HG03280 (cell line): Measurements from ENCODE around the gene GRIK4.

Source experiments
- ATAC-seq: cut with Tn5 transposase; IDR thresholded peaks from one replicate; pipeline ENCODE4 v1.9.1; 2021; ENCODE audit warnings: mild to moderate bottlenecking, moderate library complexity; ENCODE audit not compliant: unreplicated experiment

Gene GRIK4

DNA sequence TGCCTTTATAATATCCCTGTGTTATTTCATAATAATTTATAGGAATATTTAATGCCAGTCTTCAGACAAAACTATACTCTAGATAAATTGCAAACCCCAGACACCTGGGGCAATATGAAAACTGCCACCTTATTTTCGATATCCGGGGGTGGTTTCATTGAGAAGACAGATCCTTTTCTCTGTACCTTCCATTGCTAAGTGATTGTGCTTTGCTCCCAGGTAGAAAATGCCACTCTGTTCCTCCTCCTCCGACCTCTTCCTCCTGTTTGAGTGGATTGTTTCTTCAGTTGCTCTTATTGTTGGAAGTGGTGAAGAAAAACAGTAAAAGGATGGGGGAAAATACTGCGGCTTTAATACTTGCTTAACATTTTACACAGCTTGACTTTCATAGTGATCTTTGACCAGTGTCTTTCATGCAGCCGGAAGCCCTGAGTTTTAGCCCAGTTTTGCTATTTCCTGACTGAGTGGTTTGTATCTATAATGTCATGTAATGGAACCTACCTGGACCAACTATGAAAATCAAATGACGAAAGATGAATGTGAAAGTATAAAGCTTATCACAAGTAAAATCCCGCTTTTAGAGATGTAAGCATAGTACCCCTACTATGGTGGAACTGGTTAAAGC, 5.6 kb upstream of the GRIK4 start:
- no peak for ATAC-seq

DNA sequence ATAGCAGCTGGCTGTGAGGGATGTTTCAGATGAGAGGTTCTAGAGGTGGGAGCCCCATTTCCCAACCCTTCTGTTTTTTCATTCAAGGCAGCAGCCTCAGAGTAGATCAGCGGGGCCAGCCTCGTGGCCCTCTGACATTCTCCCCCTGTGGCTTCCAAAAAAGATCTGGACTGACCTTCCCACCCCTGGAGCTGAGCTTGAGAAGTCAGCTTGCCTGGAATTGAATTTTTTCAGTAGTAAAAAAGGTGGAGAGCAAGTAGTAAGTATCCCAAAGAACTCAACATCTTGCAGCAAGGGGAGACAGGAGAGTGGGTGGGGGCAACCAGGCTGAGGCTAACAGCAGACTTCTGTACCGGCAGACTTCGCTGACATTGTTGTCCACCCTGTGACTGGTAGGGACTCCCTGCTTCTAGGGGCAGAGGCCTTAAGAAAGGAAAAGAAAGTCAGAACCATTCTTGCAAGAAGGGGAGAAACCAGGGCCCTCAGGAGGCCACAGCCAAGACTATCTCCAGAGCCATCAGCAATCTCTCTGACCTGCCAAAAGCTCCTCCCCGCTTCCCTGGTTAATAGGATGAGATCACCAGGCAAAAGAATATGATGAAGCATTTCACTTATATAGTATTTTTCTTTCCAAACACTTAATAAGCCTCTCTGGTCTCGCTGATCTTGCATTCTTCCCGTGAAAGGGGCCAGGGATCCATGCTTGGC, 2.0 kb upstream of the GRIK4 start:
- no peak for ATAC-seq

DNA sequence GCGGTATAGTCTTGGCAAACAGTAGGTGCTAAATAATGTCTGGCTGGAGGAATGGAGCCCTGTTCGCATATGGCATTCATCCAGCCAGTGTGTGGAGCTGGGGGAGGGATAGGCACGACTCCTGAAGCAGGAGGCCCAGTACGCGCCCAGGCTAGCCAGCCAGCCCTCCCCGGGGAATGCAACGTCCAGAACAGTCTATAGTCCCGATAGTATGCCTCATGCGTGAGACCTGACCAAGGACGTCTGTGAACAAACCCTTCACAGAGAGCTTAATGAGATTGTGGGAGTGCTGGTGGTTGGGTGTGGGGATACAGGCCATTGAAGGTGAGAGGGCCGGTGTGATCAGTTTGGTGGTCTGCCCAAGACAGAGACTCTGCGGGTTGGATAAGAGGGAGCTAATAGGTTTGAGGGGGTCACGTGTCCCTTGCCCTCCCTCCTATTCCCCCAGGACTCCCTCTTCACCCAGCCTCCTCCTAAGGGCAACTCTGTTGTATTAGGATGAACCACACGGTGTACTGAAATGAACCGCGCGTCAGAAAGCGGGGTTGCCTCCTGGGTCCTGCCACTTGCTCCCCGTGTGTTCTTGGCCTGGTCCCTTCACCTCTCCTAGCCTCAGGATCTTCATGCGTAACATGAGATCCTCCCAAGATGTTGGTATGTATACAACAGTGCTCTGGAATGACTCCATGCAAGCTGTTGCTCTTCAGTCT, 987 bp upstream of the GRIK4 start:
- no peak for ATAC-seq

DNA sequence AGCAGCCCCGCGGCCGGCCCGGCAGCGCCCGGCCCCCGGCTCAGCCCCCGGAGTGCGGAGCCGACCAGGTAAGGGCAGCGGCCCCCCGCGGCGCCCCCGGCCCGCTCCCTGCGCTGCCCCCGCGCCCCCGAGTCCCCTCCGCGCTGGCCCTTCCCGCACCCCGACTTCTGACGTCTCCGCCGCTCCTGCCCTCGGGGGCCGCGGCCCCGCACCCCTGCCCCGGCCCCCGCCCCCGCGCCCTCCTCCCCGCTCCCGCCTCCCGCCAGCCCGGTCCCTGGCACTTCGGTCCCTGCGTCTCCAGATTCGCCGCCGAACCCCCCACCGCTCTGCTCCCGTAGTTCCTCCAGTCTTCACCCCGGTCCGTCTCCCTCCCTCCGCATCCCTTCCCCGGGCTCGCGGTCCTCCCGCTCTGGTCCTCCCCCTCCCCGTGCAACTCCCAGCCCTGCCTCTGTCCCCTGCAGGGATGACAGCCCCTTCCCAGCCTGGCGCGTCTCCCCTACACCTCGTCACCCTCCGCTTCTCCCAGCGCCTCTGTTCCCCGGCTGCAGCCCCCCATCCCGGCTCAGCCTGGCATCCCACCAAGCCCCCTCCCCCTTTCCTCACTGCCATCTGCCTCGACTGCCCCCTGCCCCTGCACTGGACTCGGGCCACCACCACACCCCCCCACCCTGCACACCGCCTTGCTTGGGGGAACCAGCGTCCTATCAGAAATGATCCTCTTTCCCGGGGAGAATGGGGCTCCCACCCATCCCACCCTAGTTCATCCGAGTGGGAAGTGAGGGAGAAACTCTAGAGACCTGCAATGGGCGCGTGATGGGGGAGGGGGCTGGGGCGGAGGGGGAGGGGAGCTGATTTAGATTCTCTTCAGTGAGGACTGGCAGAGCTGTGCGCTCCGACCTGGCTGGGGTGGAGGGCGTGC, 531 bp downstream of the GRIK4 start:
- ATAC-seq: no peak

DNA sequence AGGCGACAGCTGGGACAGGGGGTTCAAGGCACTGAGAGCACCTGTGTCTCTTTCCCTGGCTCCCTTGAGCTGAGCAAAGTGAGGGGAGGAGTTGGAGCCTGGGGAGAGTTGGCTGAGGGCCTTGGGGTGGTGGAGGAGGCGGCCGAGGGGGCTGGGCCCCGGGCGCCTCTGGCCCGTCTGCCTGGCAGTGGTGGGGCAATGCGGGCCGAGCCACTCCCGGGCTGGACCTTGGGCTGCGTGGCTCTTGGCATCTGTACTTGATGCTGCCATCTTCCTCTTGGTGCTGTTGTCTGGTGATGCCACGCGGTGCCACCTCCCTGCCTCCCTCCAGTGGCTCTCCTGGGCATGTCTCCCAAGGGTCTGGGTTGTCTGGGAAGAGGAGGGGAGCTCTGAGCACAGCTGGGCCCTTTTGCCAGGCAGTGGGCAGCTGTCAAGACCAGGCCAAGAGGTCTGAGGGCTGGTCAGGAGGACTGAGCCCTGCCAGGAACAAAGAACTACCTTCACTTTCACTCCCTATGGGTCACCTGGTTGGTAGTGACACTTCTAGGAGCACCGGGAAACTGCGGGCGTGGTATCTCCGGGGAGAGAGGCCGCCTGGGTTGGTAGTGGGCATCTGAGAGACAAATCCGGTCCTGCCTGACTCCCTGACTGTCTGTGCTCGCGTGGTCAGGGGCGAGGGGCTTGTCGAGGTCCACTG, 1.3 kb downstream of the GRIK4 start:
- no peak for ATAC-seq

DNA sequence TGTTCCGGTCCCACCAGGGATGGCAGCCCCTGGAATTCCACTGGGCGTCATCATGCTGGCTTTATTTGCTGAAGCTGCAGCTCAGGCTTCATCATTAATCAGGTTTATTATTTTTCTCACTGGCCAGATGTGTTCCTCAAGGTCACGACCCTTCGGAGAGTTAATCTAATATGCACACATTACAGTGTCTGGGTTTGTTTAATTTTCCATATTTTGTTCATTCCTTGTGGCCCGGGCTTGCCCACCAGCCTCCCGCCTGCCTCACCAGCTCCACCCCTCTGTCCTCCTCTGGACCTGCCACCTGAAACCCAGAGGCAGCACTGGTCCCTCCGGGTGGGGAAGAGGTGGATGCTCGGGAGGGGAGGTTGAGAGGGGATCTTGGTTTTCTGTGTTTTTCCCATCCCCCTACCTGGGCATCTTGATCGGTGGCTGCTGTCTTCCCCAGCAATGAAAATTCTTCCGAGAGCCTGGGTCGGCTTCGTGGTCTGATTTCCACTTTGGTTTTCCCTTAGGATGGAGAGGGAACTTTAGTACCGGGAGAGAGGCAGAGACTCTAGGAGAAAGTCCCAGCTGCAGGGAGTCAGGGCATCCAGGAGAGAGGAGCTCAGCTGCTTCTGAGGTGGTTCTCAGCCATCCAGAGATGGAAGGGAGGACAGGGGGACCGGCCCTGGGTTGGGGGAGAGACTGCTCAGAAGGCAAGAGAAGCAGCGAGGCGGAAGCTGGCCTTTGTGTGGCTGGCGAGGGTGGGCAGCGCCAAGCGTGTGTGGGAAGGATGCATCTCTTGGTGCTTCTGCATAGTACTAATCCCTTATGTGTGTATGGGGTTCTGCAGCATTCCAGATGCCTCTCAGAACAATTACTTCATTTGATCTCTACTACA, 2.1 kb downstream of the GRIK4 start:
- ATAC-seq: no peak

DNA sequence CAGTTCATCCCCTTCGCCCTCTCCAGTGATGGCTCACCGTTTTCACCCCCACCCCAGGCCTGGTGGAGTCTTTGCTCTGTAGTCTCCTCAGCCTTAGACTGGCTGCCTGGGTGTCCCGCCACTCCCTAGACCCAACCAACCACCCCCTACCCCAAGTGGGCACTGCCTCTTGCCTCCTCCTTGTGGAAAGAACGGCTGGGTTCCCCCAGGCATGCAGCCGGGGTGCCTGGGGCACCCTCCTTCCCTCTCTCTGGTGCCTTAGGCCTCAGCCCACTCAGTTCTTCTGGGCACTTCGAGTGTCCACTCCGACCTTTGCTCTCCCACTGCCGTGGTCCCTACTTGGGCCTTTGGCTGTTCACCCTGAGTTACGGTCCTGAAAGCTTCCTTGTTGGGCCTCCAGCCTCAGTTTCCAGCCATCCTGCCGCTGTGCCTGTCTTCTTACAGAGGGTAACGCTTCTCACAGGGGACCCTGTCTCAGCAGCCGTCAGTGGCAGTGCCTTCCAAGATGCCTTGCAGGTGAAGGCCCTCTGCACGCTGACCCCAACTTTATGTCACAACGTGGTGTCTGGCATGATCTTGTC, 3.1 kb downstream of the GRIK4 start:
- no peak for ATAC-seq

DNA sequence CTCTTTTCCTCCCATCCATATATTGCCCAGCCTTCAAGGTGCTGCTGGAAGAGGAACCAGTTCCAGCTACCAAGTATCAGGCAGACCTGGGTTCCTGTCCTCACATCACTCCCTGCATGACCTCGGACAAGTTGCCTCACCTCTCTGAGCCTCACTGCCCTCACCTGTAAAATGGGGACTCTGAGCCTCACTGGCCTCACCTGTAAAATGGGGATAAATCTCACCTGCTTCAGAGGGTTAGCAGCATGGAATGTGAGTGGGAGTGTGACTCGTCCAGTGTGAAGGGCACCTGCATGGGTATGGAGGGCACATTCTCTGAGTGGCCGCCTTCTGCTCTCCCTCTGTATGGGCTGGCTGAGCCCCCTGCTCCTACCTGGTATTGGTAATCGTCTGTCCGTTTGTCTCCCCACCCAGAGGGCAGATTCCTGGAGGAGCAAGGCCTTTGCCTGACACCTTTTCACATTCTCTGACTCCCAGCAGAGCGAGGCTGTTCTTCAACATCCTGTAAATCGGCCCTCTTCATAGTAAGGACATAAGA, 3.7 kb downstream of the GRIK4 start:
- no peak for ATAC-seq

DNA sequence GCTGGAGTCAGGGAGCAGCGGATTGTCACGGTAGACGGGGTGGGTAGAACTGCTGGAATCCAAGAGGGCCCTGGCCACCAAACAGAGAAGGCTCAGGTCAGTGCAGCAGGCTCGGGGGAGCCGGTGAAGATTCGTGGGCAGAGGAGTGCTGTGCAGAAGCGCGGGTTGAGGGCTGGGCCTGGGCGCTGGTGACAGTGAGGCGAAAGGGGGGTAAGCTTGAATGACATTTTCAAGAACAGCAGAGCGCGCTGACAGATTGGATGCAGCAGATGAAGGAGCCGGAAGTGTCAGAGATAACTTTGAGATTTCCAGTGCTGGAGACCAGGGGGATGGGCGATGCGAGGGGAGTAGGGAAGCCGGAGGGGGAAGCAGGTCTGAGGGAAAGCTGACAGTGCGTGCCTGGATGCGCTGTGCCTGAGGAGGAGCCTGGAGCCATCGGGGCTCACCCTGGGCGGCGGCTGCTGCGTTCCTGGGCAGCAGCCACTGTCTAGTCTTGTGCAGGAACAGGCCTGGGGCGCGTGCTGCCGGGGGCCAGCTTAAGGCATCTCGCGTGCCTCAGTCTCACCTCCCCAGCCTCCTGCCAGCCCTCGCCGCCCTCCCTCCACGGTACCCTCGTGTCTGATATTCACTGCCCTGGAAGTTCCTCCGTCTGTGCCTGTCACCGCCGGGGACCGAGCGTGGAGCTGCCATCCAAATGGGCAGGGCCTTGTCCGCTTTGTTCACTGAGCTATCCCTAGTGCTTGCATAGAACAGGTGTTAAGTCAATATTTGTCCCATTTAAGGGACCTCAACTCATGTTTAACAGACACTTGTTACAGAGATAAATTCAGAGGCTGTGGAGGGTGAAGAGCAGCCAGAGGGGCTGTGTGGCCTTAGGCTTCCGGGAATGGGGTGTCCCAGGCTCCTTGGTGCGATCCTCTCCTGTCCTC, 5.2 kb downstream of the GRIK4 start:
- ATAC-seq: no peak

DNA sequence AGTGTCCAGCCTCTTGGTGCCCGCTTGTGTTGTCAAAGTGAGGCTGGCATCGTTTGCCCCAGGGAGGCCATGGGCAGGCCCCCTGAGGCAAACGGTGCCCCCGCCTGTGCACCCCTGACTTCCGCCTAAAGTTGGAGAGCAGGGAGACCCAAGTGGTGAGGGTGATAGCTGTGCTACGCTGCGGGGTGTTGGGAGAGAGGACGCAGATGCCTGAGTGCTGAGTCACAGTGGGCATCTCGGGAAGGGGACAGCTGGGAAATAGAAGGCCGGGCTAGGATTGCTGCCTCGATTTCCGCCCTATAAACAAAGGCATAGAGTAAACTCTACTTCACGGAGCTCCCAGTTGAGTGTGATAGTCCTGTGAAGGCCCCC, 5.8 kb downstream of the GRIK4 start:
- no peak for ATAC-seq

DNA sequence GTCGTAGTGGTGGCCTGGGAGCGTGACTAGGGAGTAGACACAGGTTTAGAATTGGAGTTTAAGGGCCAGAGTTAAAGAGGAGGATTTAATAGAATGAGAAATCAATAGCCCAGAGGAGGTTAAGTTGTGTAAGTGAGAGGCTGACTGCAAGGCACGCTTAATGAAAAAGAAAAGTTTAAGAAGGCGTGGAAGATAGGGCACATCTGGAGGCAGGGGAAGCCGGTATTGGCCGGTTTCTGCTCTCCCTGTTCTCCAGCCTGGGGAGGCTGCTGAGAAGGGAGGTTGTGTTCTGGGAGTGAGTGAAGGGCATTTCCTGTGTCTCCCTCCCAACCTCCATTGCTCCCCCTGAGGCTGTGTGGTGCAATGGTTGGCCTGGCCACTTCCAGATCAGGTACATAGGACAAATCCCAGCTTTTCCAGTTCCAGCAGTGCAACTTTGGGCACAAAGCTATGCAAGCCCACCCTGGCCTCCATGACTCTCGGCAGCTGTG, 6.3 kb downstream of the GRIK4 start:
- ATAC-seq: no peak

DNA sequence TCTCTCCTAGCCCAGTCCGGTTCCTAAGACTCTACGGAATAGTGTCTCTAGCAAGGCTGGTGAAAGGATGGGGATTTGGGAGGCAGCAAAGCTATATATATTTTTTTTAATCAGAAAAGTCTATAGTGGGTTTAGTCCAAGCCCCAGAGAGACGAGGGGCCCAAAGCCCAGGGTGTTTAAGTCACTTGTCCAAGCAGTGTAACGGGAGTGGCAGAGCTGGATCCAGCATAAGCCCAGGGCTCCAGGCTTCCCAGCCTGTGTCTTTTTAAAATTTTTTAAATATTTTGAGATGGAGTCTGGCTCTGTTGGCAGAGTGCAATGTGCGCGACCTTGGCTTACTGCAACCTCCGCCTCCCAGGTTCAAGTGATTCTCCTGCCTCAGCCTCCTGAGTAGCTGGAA, 6.8 kb downstream of the GRIK4 start:
- ATAC-seq: no peak

DNA sequence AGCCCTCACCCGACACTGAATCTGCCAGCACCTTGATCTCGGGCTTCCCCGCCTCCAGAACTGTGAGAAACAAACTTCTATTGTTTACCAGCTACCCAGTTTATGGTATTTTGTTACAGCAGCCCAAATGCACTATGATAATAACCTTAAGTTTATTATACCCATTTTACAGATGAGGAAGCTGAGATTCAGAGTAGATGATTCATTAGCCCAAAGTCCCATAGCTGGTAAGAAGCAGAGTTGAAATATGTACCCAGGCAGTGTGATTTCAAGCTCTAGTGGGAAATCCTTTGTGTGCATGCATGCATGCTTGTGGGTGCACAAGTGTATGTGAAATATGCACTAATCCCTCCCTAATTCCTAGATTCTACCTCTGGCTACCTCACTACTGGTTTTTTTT, 7.9 kb downstream of the GRIK4 start:
- ATAC-seq: no peak

DNA sequence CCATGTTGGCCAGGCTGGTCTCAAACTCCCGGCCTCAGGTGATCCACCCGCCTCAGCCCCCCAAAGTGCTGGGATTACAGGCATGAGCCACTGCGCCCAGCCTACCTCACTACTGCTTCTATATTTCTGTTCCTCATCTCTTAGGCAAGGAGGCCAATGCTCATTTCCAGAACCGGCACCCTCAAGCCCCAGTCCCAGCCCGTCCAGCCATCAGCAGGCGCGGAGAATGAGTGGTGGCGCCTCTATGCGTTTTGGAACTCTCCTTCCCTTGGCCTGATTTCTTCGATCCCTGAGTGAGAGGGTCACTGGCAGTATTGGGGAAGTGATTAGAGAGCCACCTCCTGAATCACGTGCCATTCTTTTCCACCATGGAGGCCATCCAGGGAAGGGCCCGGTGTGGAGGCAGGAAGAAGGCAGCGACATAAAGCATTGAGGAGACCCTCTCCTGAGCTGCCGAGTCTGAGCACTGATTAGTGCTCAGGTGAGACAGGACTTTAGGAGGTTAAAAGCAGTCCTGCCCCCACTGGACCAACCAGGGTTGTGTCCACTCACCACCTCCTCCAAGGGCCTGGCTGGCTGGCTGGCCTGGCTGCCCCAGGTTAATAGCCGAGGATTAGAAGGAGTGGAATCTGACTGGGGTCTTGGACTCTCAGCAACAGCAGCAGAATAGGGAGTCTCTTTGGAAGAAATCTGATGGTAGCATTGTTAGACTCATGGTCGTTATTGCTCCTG, 8.7 kb downstream of the GRIK4 start:
- no peak for ATAC-seq

DNA sequence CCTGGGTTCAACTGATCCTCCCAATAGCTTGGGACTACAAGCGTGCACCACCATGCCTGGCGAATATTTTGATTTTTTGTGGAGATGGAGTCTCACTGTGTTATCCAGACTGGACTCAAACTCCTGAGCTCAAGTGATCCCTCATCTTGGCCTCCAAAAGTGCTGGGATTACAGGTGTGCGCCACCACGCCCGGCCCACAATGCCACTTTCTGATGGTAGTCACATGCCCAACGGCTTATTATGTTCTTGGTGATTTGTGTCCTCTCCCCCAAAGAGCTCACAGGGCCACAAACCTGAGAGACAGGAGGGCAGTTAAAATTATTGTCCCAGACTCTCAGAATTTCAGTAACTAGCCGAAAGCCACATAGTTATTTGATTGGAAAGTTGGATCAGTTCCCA, 9.6 kb downstream of the GRIK4 start:
- ATAC-seq: no peak

DNA sequence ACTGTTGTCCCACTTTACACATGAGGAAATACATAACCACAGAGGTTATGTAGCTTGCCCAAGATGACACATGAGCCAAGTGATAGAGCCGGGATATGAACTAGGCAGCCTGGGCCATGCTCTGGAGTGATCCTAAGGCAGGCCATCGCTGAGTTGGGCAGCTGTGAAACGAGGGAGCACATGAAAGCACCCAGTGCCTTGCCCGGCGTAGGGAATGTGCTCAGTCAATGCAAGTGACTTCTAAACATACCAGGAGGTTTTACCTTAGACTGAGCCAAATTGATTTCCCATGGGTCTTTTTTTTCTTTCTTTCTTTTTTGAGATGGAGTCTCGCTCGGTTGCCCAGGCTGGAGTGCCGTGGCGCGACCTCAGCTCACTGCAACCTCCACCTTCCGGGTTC, 10.5 kb downstream of the GRIK4 start:
- ATAC-seq: no peak

DNA sequence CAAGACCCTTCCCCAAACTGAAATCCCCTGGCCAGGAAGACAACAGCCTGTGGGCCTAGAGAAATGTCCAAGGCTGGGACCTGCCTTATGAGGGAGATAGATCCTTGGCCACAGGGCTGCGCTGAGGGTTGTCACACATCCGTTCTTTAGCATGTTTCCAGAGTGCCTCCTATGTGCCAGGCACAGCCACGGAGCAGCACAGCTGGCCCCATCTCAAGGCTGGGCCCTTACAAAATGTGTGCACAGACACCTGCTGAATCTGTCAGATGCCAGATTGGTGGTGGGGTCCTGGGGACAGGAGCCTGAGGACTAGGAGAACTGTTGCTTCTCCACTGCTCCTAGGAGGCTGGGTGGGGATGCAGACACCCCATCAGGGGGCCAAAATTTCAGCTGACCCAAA, 11.2 kb downstream of the GRIK4 start:
- no peak for ATAC-seq
